Measurements from ENCODE around the gene NATD1. TPM values are rescaled to one million over a fixed set of nuclear protein-coding genes. Genes with fewer than 3 reads are reported as not detected.

The NATD1 gene
- total RNA-seq, 1 donor from 2014 or later, result 7.9 TPM

GRCh38 chr17:21249920-21250703 is 3.1 kb downstream of the NATD1 start:
- no peak for FAIRE-seq
- no peaks in the 10 kb centered on the region for H3K27me3 ChIP-seq (ENCODE audit: insufficient read depth, low read length)
- H3K27ac Mint-ChIP-seq (ENCODE audit: unreplicated experiment), result no peak overlapping the region
- no peak overlapping the region for H3K9ac ChIP-seq (ENCODE audit: low read length)
- H3K4me3 ChIP-seq (ENCODE audit: insufficient read depth, low read depth, low read length), result no peak overlapping the region
- no peak overlapping the region for H3K4me2 ChIP-seq (ENCODE audit: low read length)
- H3K27me3 Mint-ChIP-seq (ENCODE audit: low read depth, unreplicated experiment), result no peaks in the 10 kb centered on the region
- no peaks in the 10 kb centered on the region for H3K36me3 ChIP-seq (ENCODE audit: insufficient read depth, low read length)
- H3K4me1 ChIP-seq (ENCODE audit: insufficient read depth, low read length), result peaks cover 6% of the 10 kb centered on the region
- TF ChIP-seq EZH2 (IDR thresholded peaks at IDR 0.05; ENCODE audit: insufficient read depth, low read length) (no peak), CTCF (IDR thresholded peaks at IDR 0.05; ENCODE audit: insufficient read depth, low read depth, low read length) (no peak)
- H3K9me3 Mint-ChIP-seq (ENCODE audit: unreplicated experiment), result no peaks in the 10 kb centered on the region
- H3K79me2 ChIP-seq (ENCODE audit: insufficient read depth, low read length), result peaks cover 3% of the 10 kb centered on the region
- H3K4me1 Mint-ChIP-seq (ENCODE audit: low read depth, unreplicated experiment), result peaks cover 3% of the 10 kb centered on the region
- H2AFZ ChIP-seq (ENCODE audit: low read depth, low read length), result no peak overlapping the region
- DNase-seq (ENCODE audit: low read depth), result no peak
- H4K20me1 ChIP-seq (ENCODE audit: insufficient read depth, low read length), result peaks cover 36% of the 10 kb centered on the region
- no peak overlapping the region for H3K27ac ChIP-seq (ENCODE audit: low read depth, low read length)
- no peaks in the 10 kb centered on the region for H3K9me3 ChIP-seq (ENCODE audit: insufficient read depth, low read depth, low read length)
- no peak overlapping the region for H3K4me3 Mint-ChIP-seq (ENCODE audit: unreplicated experiment)
- no peaks in the 10 kb centered on the region for H3K36me3 Mint-ChIP-seq (ENCODE audit: low read depth, unreplicated experiment)

GRCh38 chr17:21249086-21249795 is 4.0 kb downstream of the NATD1 start:
- H4K20me1 ChIP-seq (ENCODE audit: insufficient read depth, low read length), result peaks cover 45% of the 10 kb centered on the region
- no peak overlapping the region for H3K4me3 Mint-ChIP-seq (ENCODE audit: unreplicated experiment)
- peaks cover 6% of the 10 kb centered on the region for H3K4me1 ChIP-seq (ENCODE audit: insufficient read depth, low read length)
- no peak for TF ChIP-seq EZH2 (IDR thresholded peaks at IDR 0.05; ENCODE audit: insufficient read depth, low read length)
- no peak for TF ChIP-seq CTCF (IDR thresholded peaks at IDR 0.05; ENCODE audit: insufficient read depth, low read depth, low read length)
- H3K4me3 ChIP-seq (ENCODE audit: insufficient read depth, low read depth, low read length), result no peak overlapping the region
- peaks cover 4% of the 10 kb centered on the region for H3K36me3 Mint-ChIP-seq (ENCODE audit: low read depth, unreplicated experiment)
- peaks cover 3% of the 10 kb centered on the region for H3K4me1 Mint-ChIP-seq (ENCODE audit: low read depth, unreplicated experiment)
- no peaks in the 10 kb centered on the region for H3K36me3 ChIP-seq (ENCODE audit: insufficient read depth, low read length)
- H2AFZ ChIP-seq (ENCODE audit: low read depth, low read length), result no peak overlapping the region
- H3K9me3 Mint-ChIP-seq (ENCODE audit: unreplicated experiment), result no peaks in the 10 kb centered on the region
- no peak overlapping the region for H3K27ac ChIP-seq (ENCODE audit: low read depth, low read length)
- H3K9ac ChIP-seq (ENCODE audit: low read length), result no peak overlapping the region
- H3K27ac Mint-ChIP-seq (ENCODE audit: unreplicated experiment), result no peak overlapping the region
- FAIRE-seq, result no peak
- no peak overlapping the region for H3K4me2 ChIP-seq (ENCODE audit: low read length)
- peaks cover 2% of the 10 kb centered on the region for H3K27me3 Mint-ChIP-seq (ENCODE audit: low read depth, unreplicated experiment)
- H3K79me2 ChIP-seq (ENCODE audit: insufficient read depth, low read length), result peaks cover 3% of the 10 kb centered on the region
- no peaks in the 10 kb centered on the region for H3K9me3 ChIP-seq (ENCODE audit: insufficient read depth, low read depth, low read length)
- DNase-seq (ENCODE audit: low read depth), result no peak
- H3K27me3 ChIP-seq (ENCODE audit: insufficient read depth, low read length), result no peaks in the 10 kb centered on the region
